Kidney capillary endothelial cell (primary cell): ENCODE data around the gene SRGAP2C.
"Not testable (repeated sequence)": the region's sequence is repeated elsewhere in the genome, so short reads cannot be mapped to it uniquely, and the experiment has no call there.

Source experiments
- DNase-seq: peaks from one replicate; pipeline ENCODE4 v3.0.0-alpha.2; 2018; ENCODE audit warnings: low spot score

Gene SRGAP2C

DNA sequence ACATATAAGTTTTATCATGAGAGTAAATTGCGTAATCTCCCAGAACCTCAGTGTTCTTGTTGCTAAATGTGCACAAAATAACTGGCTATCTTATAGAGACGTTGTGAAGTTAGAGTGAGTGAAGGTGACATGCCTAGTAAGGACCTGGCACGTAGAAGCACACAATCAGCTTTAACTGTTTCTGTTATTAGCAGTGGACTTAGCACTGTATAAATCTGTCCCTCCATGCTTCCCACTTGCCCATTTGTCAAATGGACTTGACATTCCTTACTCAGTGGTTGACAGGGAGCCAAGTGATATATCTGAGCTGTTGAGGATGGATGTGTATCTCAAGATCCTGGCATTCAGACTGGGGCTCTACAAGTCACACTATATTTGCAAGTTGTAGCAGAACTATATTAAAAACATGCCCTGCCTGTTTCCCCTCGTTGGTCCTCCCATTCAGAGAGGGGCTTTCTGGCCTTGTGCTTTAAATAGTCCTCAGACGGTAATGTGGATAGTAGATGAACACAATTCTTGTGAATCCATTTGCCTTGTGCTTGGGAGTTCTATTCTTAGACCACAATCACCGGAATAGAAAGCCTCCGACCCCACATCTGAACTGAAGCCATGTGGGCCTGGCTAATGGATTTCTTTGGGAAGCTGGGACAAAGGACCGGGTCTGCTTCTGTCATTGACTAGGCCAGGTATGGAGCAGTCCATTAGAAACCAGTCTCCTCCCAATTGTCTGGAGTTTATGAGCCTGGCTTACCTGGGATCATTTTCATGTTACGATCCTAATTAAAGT is 43.0 kb downstream of the SRGAP2C start:
- DNase-seq, result not testable (repeated sequence)

DNA sequence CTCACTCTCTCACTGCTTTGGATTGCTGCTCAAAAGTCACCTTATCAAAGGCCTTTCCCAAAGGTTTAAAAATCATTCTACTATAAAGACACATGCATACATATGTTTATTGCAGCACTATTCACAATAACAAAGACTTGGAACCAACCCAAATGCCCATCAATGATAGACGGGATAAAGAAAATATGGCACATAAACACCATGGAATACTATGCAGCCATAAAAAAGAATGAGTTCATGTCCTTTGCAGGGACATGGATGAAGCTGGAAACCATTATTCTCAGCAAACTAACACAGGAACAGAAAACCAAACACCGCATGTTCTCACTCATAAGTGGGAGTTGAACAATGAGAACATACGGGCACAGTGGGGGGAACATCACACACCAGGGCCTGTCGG is 45.9 kb downstream of the SRGAP2C start:
- not testable (repeated sequence) for DNase-seq

DNA sequence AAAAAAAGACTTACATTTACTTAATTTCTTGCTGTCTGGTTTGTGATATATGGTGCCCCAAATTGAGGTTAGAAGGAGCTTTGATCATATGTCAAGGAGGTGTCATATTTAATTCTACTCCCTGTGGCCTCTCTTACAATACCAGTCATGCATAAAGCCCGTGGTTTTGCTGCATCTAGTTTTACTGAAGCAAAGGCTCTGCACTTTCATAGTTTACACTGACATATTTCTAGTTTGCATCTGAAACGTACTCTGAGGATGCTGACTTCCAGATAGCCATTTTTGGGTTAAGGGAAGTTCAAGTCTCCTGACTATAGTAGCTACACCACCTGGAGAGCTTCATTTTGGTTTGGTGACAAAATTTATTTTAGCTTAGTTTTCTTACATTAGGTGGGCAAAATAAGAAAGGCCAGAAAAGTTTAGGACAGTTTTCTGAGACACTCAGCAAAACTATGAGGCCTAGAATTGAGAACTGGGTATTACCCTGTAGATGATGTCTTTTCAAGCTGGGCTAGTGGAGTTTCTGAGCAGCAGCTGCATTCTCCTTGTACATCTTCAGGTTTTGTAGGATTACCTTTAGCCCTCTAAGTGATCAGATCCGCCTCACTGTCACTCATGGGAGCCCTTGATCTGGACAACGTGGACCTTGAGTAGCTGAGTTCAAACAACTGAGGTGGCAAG is 47.8 kb downstream of the SRGAP2C start:
- not testable (repeated sequence) for DNase-seq

DNA sequence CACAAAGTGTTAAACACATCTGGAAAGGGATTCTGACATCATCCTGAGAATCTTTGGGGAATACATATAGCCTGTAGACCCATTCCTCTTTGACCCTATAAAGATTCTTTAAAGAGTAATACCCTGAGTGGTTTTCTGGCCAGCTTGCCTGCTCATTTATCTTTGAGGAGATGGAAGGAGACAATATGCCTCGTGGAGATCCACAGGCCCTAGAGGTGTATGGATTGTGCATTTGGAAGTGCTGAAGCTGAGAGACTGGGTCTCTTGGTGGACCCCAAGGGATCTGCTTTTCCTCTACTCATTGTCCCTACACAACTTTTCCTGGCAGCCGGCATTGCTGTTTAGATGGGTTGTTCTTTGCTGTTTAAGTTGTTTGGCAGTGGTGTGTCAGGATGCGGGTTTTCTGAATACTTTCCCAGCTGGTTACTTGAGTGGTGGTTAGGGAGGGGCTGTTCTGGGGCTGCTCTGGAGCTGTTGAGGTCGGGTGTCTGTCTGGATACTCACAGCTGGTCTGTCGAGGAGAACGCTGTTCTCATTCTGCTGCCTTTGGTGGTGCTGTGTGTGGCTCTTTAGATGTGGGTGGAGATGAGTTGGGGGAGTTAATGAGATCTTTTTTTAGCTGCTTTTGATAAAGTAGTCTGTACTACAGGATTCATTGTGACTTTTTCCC is 49.5 kb downstream of the SRGAP2C start:
- DNase-seq, result not testable (repeated sequence)

DNA sequence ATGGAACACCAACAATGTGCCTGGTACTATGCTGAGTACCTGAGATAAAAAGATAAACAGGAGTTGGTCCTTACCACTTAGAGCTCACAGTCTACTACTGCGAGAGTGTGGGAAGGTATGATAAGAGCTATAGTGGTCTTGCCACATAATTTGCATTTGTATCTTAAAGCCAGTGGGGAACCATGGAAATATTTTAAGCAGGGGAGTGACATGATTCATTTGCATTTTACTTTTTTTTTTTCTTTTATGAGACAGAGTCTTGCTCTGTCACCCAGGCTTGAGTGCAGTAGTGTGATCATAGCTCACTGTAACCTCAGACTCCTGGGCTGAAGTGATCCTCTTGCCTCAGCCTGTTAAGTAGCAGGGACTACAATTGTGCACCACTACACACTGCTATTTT is 53.6 kb downstream of the SRGAP2C start:
- DNase-seq, result not testable (repeated sequence)

DNA sequence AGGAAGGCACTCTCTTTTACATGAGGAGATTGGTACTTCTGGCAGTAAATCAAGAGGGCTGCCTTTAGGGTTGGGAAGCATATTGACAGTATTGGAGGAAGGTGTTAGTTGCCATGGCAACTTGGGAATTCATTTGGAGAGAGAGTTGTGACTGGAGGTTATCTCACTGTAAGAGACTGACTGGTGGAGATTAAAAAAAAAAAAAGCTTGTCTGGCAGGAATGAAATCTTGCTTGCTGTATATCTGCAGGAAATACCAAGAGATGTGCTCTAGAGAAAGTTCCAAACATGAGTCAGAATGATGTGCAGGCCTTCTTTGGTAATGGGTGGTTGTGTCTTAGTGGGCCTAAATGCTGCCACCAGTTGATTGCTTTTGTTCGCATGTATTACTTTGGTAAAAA is 59.1 kb downstream of the SRGAP2C start:
- not testable (repeated sequence) for DNase-seq

DNA sequence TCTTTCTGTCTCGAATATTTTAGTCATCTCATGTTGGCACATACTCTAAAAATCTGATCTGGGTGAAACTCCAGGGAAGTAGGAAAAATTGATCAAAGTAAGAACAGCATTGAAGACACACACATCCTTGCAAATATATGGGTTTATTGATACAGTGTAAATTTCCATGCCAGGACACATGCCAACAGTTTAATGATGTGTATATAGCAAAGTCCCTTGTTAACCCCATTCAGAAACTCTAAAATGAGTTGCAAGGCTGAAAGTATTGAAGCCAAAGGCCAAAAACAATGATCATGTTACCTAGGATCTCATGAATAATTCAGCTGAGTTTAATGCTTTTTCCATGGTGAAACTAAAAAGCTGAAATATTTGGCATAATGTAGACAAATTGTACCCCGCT is 61.6 kb downstream of the SRGAP2C start:
- not testable (repeated sequence) for DNase-seq

DNA sequence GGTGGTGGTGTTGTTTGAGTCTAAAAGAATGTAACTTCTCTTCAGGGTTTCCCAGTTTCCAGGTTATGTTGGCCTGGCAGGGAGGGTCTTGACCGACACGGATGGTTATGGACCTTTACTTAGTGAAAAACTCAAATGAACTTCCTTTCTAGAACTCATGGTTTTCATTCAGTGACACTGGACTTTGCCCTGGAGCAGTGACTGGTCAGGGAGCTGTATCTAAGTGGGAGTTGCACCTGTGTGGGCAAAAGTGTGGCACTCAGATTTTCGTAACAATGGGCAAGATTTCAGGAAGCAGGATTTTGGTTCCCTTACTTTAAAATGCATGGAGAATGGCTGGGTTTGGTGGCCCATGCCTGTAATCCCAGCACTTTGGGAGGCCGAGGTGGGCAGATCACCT is 67.9 kb downstream of the SRGAP2C start:
- DNase-seq, result not testable (repeated sequence)

DNA sequence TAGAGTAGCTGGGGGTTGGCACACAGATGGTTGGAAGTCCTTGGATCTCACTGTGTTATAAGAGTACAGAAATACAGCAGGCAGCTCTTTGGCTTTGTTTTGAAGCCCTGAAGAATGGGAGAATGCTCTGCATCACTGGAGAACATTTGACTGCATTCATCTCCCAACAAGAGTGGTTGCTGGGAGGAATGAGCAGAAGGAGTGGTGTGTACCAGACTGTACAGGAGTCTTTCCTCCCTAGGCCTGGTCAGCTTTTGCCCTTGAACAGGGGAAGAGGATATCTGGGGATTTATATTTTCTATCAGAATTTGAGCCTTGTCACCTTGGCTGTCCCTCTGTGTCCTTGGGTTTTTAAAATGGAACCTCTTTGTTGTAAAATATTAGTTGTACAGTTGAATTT is 69.8 kb downstream of the SRGAP2C start:
- not testable (repeated sequence) for DNase-seq

DNA sequence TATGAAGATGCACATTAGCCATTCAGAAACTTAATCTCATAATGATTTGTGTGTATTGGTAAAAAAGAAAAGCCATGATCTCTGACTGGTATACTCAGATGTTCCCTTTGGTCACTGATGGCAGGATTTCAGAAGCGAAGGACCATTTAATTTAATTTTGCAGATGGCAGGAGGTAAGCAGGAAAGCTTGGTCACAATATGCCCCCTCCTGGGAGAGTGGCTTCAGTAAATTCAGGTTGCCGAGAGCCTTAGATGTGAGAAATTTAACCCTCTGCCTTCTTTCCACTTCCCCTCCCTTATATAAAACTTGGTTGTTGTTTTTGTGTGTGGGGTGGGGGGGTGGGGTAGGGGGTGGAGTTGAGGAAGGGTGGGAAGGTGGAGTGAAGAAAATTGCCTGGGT is 72.9 kb downstream of the SRGAP2C start:
- not testable (repeated sequence) for DNase-seq

DNA sequence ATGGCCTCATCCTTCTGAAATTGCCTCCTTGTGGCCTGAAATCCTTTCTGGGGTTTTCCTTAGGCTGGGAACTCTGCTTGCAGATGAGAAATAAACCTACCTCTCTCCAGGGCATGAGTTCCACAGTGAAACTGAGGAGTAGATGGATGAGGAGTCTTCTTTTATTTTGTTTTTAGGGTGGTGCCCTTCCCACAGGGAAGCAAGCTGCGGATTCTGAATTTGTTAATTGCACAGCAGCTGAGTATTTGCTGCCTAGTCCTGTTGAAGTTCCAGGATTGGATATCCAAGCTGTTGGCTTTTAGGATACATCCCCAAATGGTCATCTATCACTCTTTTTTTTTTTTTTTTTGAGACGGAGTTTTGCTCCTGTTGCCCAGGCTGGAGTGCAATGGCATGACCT is 73.4 kb downstream of the SRGAP2C start:
- not testable (repeated sequence) for DNase-seq

DNA sequence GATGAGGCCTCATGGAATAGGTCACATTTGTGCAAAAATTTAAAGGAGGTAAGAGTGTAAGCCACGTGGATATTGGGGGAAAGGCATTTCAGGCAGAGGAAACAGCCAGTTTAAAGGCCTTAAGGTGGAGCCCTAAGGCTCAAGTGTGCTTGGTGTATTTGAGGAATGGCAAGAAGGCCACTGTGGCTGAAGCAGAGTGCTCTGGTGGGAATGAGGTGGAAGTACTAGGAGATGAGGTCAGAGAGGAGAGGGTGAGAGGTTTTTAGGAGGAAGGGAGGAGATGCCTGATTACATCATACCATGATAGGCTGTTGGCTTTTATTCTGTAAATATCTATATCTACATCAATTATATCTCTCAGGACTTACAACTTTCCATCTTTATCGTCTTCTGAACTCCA is 75.4 kb downstream of the SRGAP2C start:
- DNase-seq, result not testable (repeated sequence)

DNA sequence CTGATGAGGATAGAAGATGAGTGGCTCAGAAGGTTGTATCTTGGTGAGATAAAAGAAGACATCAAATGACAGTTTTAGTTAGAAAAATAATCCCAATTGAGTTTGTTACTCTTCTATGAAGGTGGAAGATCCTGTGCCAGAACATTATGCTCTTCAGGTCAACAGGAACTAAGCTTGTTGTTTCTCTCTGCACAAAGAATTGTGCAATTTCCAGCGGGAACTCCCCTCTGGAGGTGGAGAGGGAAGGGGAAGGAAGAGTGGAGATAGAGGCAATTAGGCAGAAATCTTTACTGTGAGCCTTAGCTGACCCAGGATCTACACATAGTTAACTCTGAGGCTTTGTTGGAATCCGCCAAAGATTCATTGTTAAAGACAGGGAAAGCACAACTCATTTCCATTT is 77.4 kb downstream of the SRGAP2C start:
- DNase-seq, result not testable (repeated sequence)

DNA sequence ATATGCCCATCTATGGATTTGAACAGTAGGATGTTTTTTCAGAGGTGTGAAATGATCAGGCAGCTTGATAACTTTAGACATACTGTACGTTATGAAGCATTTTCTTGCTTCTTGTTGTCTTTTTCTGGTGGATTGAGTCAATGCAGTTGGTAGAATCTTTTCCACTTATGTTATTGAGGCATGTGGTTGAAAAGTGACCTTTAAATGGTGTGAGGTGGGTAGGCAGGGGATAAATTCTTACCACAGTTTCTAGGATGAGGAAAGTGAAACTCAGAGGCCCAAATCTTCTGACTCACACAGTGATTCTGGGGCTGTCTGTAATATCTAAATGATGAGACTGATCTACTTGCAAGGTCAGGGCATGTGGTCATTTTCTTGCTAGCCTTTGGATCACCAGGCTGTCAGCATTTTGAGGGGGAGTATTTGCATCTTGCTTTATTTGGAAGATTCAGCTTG is 79.0 kb downstream of the SRGAP2C start:
- DNase-seq, result not testable (repeated sequence)

DNA sequence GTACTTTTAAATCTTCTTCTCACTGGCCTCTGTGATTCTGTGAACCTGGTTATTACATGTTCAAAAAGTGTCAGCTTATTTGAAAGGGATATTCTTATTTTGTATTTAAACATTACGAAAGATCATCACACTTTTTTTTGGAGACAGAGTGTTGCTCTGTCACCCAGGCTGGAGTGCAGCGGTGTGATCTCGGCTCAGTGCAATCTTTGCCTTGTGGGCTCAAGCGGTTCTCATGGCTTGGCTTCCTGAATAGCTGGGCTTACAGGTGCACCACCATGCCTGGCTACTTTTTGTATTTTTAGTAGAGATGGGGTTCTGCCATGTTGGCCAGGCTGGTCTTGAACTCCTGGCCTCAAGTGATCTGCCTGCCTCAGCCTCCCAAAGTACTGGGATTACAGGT is 82.3 kb downstream of the SRGAP2C start:
- DNase-seq, result not testable (repeated sequence)

DNA sequence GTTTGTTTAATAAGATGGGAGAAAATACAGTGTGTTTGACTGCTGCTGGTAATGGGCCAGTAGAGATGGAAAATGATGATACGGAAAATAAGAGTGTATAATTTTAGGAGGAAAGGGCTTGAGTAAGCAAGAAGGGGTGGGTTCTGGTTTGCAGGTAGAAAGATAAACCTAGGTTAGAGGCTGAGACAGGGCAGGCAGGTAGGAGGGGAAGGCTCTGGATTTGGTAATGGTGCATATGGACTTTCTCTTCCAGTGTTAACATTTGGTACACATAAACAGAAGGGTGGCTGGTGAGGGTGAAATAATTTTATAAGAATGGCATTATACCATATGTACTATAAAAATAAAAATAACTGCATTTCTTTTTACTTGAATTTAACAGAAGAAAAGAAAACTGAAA is 84.5 kb downstream of the SRGAP2C start:
- DNase-seq, result not testable (repeated sequence)

DNA sequence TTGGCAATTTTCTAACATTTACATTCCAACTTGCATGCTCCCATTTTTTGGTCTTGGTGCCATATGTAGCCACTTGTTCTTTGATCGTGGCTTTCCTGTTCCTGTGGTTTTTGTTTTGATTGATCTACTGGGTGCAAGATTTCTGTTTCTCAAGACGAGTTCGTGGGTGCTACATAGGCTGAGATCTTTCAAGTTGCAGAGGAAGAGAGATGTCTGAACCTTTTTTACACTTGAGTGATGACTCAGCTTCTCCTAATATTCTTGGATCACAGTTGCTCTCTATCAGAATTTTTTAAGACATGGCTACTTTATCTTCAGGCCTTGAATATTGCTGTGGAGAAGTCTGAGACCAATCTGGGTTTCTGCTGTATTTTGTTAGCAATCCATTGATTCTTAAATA is 85.2 kb downstream of the SRGAP2C start:
- DNase-seq, result not testable (repeated sequence)

DNA sequence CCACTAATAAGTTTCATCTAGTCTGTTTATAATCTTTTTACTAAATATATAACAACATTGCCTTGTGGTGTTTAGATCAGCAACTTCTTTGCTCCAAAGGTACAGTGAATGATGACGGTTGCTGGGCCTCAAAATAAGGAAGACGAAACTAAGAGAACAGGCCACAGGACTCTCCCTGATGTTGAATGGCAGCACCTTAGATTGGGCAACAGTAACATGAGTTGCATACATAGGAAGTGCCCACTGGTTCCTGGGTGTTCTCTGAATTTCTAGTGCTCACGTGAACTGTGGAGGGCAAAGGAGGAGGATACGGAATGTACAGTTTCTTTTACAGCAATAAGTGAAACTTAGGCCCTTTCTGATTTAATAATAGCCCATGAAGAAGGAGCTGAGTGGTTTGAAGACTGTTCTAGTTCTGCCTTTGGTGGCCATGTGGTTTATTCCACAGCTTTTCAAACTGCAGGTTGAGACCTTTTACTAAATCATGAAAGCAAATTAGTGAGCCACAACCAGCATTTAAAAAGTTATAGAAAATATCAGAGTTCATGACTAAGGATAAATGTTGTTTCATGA is 86.5 kb downstream of the SRGAP2C start:
- not testable (repeated sequence) for DNase-seq

DNA sequence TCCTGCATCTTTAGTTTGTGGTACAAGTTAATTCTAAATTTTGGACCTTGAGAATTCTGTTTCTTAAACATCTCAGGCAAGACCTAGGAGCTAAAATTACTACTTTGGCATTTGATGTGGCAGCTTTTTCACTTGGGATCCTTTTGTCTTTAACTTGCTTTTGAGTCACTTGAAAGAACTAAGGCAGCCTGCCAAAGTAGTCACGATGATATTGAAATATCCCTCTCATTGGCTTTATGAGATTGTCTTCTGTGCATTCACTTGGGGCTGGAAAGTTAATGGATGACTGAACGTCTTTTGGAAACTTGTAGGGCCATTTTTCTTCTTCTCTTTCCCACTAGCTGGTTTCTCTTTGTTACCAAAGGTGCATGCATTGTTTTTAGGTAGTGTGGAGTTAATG is 90.7 kb downstream of the SRGAP2C start:
- DNase-seq, result not testable (repeated sequence)

DNA sequence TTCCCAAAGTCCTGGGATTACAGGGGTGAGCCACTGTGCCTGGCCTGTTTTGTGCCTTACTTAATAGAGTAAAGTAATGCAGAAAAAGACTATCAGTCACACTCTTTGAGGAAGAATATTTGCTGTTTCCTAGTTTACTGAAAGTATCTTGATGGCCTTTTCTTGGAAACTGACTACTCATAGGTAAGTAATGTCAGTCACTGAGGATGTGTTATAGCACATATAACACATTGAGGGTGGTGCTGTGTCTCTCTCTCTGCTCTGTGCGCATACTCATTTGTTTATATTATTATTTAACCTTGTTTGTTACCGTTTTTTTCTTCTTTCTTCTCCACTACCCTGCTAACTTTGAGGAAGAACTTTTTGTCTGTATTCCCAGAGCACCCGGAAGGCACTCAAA is 93.4 kb downstream of the SRGAP2C start:
- not testable (repeated sequence) for DNase-seq

DNA sequence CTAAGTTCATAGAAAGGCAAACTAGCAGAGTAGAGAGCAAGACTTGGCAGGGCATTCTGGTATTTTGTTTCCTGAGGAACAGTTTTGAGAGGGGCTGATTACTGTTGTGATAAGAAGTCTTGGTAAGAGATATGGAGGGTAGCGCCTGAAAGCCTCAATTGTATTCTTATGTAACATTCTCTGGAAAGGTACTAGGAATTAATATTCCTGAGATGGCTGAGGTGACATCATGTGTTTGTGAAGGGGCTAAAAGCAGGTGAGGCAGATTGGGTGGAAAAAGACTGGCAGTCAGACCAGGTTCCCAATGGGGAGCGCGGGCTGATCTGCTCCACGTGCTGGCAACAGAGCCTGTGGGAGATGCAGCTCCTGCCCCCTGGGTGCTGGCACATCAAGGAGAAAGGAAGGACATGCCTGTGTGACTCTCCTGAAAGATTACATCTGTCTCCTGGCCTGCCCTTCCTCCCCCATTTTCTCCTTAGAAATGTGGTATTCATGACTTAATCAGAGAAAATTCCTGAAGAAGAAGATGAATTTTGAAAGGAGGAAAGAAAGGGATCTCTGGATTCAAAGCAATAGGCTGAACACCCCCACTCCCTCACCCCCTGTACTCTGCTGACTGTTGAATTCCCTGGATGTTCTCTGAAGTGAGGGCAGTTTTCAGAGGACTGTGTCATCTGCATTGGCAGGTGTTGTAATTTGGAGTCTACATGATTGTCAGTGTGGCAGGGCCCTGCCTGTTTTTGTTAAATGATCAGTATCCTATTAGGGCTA is 94.2 kb downstream of the SRGAP2C start:
- DNase-seq, result not testable (repeated sequence)

DNA sequence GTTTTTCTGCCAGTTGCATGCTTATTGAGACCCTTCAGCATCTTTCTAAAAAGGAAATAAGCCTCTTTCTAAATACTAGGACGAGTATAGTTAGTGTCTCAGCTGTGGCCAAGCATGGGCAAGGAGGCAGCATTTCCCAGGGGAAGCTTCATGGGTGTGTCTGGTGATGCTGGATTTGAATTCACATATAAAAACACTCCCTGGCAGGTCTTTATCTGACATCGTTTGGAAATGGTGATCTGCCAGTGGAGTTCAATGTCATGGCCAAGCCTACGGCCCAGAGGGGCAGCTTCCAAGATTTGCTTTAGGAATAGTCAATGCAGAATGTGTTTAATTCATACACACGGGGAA is 94.7 kb downstream of the SRGAP2C start:
- DNase-seq, result not testable (repeated sequence)
